Measurements from ENCODE around the gene PHYH. TPM values are rescaled to one million over a fixed set of nuclear protein-coding genes. Genes with fewer than 3 reads are reported as not detected.

The PHYH gene
- total RNA-seq: 5.3 and 10.9 TPM in 2 replicates

GRCh38 chr10:13299437-13300287, at the start of gene PHYH:
Gene PHYH, minus strand, starts transcription at chr10:13300064. Its CDS starts 22 bp downstream, at chr10:13300042.
- Histone ChIP-seq H3K27me3 (ENCODE audit: control insufficient read depth, insufficient read depth, low read length) (no peaks in the 10 kb centered on the region), H3K36me3 (ENCODE audit: control insufficient read depth, insufficient read depth, low read length) (no peaks in the 10 kb centered on the region), H3K4me3 (ENCODE audit: low read depth, low read length) (peak within 1 kb of the TSS; percentile 69)
- peak; percentile 55 for DNase-seq (ENCODE audit: low read depth)
- FAIRE-seq: no peak
- TF ChIP-seq, protein P1, sequence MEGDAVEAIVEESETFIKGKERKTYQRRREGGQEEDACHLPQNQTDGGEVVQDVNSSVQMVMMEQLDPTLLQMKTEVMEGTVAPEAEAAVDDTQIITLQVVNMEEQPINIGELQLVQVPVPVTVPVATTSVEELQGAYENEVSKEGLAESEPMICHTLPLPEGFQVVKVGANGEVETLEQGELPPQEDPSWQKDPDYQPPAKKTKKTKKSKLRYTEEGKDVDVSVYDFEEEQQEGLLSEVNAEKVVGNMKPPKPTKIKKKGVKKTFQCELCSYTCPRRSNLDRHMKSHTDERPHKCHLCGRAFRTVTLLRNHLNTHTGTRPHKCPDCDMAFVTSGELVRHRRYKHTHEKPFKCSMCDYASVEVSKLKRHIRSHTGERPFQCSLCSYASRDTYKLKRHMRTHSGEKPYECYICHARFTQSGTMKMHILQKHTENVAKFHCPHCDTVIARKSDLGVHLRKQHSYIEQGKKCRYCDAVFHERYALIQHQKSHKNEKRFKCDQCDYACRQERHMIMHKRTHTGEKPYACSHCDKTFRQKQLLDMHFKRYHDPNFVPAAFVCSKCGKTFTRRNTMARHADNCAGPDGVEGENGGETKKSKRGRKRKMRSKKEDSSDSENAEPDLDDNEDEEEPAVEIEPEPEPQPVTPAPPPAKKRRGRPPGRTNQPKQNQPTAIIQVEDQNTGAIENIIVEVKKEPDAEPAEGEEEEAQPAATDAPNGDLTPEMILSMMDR (IDR thresholded peaks at IDR 0.05; ENCODE audit: insufficient read depth, low read length, severe bottlenecking): no peak

DNA sequence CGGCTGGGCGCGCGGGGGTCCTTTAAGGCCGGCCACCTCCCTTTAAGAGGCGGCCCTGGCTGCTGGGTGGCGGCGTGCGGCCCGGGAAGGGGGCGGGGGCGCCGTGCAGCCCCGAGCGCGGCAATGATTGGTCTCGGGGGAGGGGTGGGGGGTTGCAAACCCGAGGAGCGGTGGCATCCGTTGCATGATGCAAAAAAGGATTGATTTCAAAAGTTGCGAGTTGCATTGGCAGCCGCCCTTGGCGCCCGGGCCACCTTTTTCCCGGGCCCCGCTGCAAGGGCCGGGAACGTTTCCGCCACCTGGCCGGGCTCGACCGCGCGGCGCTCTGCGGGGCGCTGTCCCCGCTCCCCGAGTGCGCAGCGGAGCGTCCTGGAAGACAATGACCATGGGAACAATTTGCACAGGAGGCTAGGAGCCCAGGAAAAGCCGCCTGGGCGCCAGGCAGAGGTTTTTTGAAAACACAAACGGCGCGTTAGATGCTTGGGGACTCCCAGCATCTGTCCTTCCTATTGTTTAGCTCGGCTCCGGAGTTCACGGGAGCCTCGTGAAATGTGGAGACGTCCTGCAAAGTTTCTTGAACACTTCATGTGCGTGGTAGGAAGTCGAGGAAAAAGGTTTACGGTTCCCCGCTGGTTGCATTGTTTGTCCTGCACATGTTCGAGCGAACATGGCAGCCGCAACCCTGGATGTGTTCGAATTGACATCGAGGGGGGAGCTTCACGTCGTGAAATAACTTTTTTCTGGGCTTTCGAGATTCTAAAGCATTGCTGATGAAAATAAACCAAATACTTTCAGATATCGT, 48.6 kb upstream of the PHYH start, which contains the start of gene SEPHS1:
SEPHS1 (minus strand) TSS at position 78 of the 802 bp plus-strand sequence. CDS start 3,343 bp downstream, outside the sequence.
- peak within 1 kb of the TSS; percentile 71 for H3K4me3 ChIP-seq (ENCODE audit: low read depth, low read length)
- no peak for FAIRE-seq
- peak; percentile 29 for DNase-seq (ENCODE audit: low read depth)

GRCh38 chr10:13347500-13348156, 47.8 kb upstream of the PHYH start:
- peak overlapping the region; percentile 71 for H3K4me3 ChIP-seq (ENCODE audit: low read depth, low read length)
- FAIRE-seq (no peak), DNase-seq (ENCODE audit: low read depth) (no peak)
- TF ChIP-seq, protein P1 (IDR thresholded peaks at IDR 0.05; ENCODE audit: insufficient read depth, low read length, severe bottlenecking): no peak
- H3K36me3 ChIP-seq (ENCODE audit: control insufficient read depth, insufficient read depth, low read length): peaks cover 4% of the 10 kb centered on the region
- peaks cover 2% of the 10 kb centered on the region for H3K27me3 ChIP-seq (ENCODE audit: control insufficient read depth, insufficient read depth, low read length)

More for the DNA sequence above, 48.6 kb upstream of the PHYH start, which contains the start of gene SEPHS1:
- TF ChIP-seq, protein P1 (IDR thresholded peaks at IDR 0.05; ENCODE audit: insufficient read depth, low read length, severe bottlenecking): peak; percentile 12
- H3K27me3 ChIP-seq (ENCODE audit: control insufficient read depth, insufficient read depth, low read length): peaks cover 2% of the 10 kb centered on the region
- peaks cover 3% of the 10 kb centered on the region for H3K36me3 ChIP-seq (ENCODE audit: control insufficient read depth, insufficient read depth, low read length)

- Histone ChIP-seq H3K36me3 (ENCODE audit: control insufficient read depth, insufficient read depth, low read length) (peaks cover 4% of the 10 kb centered on the region), H3K27me3 (ENCODE audit: control insufficient read depth, insufficient read depth, low read length) (peaks cover 2% of the 10 kb centered on the region), H3K4me3 (ENCODE audit: low read depth, low read length) (peak overlapping the region; percentile 71)
- FAIRE-seq (no peak), DNase-seq (ENCODE audit: low read depth) (no peak)
- TF ChIP-seq, protein P1 (IDR thresholded peaks at IDR 0.05; ENCODE audit: insufficient read depth, low read length, severe bottlenecking): no peak
These were observed 47.2 kb upstream of the PHYH start for GRCh38 chr10:13347043-13347499.

- Histone ChIP-seq H3K4me3 (ENCODE audit: low read depth, low read length) (peak overlapping the region; percentile 71), H3K36me3 (ENCODE audit: control insufficient read depth, insufficient read depth, low read length) (peaks cover 4% of the 10 kb centered on the region), H3K27me3 (ENCODE audit: control insufficient read depth, insufficient read depth, low read length) (peaks cover 2% of the 10 kb centered on the region)
- DNase-seq (ENCODE audit: low read depth): no peak
- TF ChIP-seq, protein P1 (IDR thresholded peaks at IDR 0.05; ENCODE audit: insufficient read depth, low read length, severe bottlenecking): no peak
- peak; percentile 7 for FAIRE-seq
These were observed 46.6 kb upstream of the PHYH start for GRCh38 chr10:13346283-13347042.

All from bronchial epithelial cell (primary cell).